Measurements from ENCODE around the gene EGLN2. TPM values are rescaled to one million over a fixed set of nuclear protein-coding genes. Genes with fewer than 3 reads are reported as not detected.
"Not testable (repeated sequence)": the region's sequence is repeated elsewhere in the genome, so short reads cannot be mapped to it uniquely, and the experiment has no call there.

EGLN2 gene
- total RNA-seq, 1 donor from 2014 or later, result 47.8 TPM

- DNase-seq; H3K4me3 ChIP-seq; H3K27ac ChIP-seq (replicated peaks); H3K27me3 ChIP-seq (ENCODE audit: low read depth); intact Hi-C loops (cut with micrococcal nuclease); H3K9me3 ChIP-seq (replicated peaks): not testable (repeated sequence)
- H3K4me1 ChIP-seq, result peaks cover 17% of the 10 kb centered on the region
- H3K36me3 ChIP-seq, result peaks cover 21% of the 10 kb centered on the region
Observed at GRCh38 chr19:40825460-40826095, 26.6 kb downstream of the EGLN2 start.

- H3K9me3 ChIP-seq (replicated peaks); DNase-seq; H3K4me3 ChIP-seq; H3K27ac ChIP-seq (replicated peaks); intact Hi-C loops (cut with micrococcal nuclease); H3K27me3 ChIP-seq (ENCODE audit: low read depth): not testable (repeated sequence)
- Histone ChIP-seq H3K36me3 (peaks cover 21% of the 10 kb centered on the region), H3K4me1 (peaks cover 17% of the 10 kb centered on the region)
Observed at GRCh38 chr19:40826312-40826698, 27.3 kb downstream of the EGLN2 start.

- H3K4me3 ChIP-seq; H3K27me3 ChIP-seq (ENCODE audit: low read depth); intact Hi-C loops (cut with micrococcal nuclease); H3K27ac ChIP-seq (replicated peaks); DNase-seq; H3K9me3 ChIP-seq (replicated peaks): not testable (repeated sequence)
- peaks cover 21% of the 10 kb centered on the region for H3K36me3 ChIP-seq
- H3K4me1 ChIP-seq, result peaks cover 17% of the 10 kb centered on the region
Observed at GRCh38 chr19:40826699-40827385, 27.9 kb downstream of the EGLN2 start.

GRCh38 chr19:40827386-40828247 is 28.6 kb downstream of the EGLN2 start:
- H3K27ac ChIP-seq (replicated peaks), result no peak overlapping the region
- H3K36me3 ChIP-seq, result peaks cover 21% of the 10 kb centered on the region
- no peaks in the 10 kb centered on the region for H3K27me3 ChIP-seq (ENCODE audit: low read depth)
- no peak overlapping the region for H3K4me3 ChIP-seq
- intact Hi-C loops (cut with micrococcal nuclease), result no loop called here
- DNase-seq, result no peak
- TF ChIP-seq CTCF (IDR thresholded peaks at IDR 0.05; ENCODE audit: borderline replicate concordance), result no peak
- H3K9me3 ChIP-seq (replicated peaks), result no peaks in the 10 kb centered on the region
- peaks cover 10% of the 10 kb centered on the region for H3K4me1 ChIP-seq

- H3K4me1 ChIP-seq, result no peaks in the 10 kb centered on the region
- no peak for DNase-seq
- no peaks in the 10 kb centered on the region for H3K27me3 ChIP-seq (ENCODE audit: low read depth)
- no peaks in the 10 kb centered on the region for H3K9me3 ChIP-seq (replicated peaks)
- peaks cover 21% of the 10 kb centered on the region for H3K36me3 ChIP-seq
- intact Hi-C loops (cut with micrococcal nuclease), result no loop called here
- H3K27ac ChIP-seq (replicated peaks), result no peak overlapping the region
- no peak overlapping the region for H3K4me3 ChIP-seq
- TF ChIP-seq CTCF (IDR thresholded peaks at IDR 0.05; ENCODE audit: borderline replicate concordance), result no peak
Observed at GRCh38 chr19:40829205-40829604, 30.2 kb downstream of the EGLN2 start.

- H3K27ac ChIP-seq (replicated peaks); H3K27me3 ChIP-seq (ENCODE audit: low read depth); DNase-seq; intact Hi-C loops (cut with micrococcal nuclease); H3K9me3 ChIP-seq (replicated peaks); H3K4me1 ChIP-seq; H3K4me3 ChIP-seq: not testable (repeated sequence)
- peaks cover 21% of the 10 kb centered on the region for H3K36me3 ChIP-seq
Observed at GRCh38 chr19:40830741-40831140, 31.8 kb downstream of the EGLN2 start.

GRCh38 chr19:40831502-40832430 is 32.8 kb downstream of the EGLN2 start:
- intact Hi-C loops (cut with micrococcal nuclease), result no loop called here
- H3K27ac ChIP-seq (replicated peaks), result no peak overlapping the region
- H3K4me3 ChIP-seq, result no peak overlapping the region
- H3K4me1 ChIP-seq, result no peaks in the 10 kb centered on the region
- H3K36me3 ChIP-seq, result peaks cover 19% of the 10 kb centered on the region
- TF ChIP-seq CTCF (IDR thresholded peaks at IDR 0.05; ENCODE audit: borderline replicate concordance), result no peak
- H3K9me3 ChIP-seq (replicated peaks), result no peaks in the 10 kb centered on the region
- DNase-seq, result no peak
- no peaks in the 10 kb centered on the region for H3K27me3 ChIP-seq (ENCODE audit: low read depth)

GRCh38 chr19:40832431-40832790 is 33.4 kb downstream of the EGLN2 start:
- H3K27me3 ChIP-seq (ENCODE audit: low read depth); H3K4me3 ChIP-seq; H3K4me1 ChIP-seq; H3K27ac ChIP-seq (replicated peaks); intact Hi-C loops (cut with micrococcal nuclease); H3K9me3 ChIP-seq (replicated peaks); DNase-seq: not testable (repeated sequence)
- H3K36me3 ChIP-seq, result peaks cover 13% of the 10 kb centered on the region

- H3K4me3 ChIP-seq; H3K9me3 ChIP-seq (replicated peaks); intact Hi-C loops (cut with micrococcal nuclease): not testable (repeated sequence)
Observed at GRCh38 chr19:40833728-40834533, 34.9 kb downstream of the EGLN2 start.

More at GRCh38 chr19:40833728-40834533, 34.9 kb downstream of the EGLN2 start:
- H3K27ac ChIP-seq (replicated peaks); H3K4me1 ChIP-seq; H3K36me3 ChIP-seq; H3K27me3 ChIP-seq (ENCODE audit: low read depth); DNase-seq: not testable (repeated sequence)
